GM10266 (cell line): Measurements from ENCODE around the gene PRKAR1A.

Experiments
- DNase-seq: peaks from one replicate; pipeline ENCODE4 v3.0.0; 2012; ENCODE audit errors: extremely low spot score
- CTCF ChIP-seq: IDR thresholded peaks from 2 replicates; pipeline ENCODE4 v1.5.1; 2012; ENCODE audit warnings: mild to moderate bottlenecking, low read depth; ENCODE audit not compliant: control insufficient read depth, insufficient read depth; ENCODE audit errors: missing control alignments

PRKAR1A gene

DNA sequence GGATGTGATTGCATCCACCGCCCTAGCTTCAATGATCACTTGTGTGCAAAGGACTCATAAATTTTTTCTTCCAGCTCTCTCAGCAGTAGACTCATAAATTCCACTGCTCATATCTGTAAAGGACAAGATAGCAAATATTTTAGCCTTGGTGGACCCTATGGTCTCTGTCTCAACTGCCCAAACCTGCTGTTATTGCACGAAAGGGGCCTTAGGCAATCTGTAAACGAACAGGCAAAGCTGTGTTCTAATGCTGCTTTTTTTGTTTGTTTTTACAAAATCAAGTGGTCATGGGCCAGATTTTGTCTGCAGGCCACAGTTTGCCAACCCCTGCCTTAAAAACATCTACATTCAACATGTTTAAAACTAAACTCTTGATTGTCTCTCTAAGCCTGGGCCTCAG is 54.8 kb downstream of the PRKAR1A start:
- DNase-seq, result no peak

DNA sequence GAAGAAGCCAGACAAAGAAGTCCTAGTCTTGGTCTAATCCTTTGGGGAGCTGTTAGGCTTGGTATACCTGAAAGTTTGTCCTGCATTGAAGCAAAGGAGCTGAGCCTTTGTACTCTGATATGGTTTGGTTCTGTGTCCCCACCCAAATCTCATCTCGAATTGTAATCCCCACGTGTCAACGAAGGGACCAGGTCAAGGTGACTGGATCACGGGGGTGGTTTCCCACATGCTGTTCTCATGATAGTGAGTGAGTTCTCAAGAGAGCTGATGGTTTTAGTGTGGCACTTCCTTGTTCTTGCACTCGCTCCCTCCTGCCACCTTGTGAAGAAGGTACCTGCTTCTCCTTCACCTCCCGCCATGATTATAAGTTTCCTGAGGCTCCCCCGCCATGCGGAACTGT is 55.4 kb downstream of the PRKAR1A start:
- TF ChIP-seq CTCF, result no peak
- DNase-seq, result no peak

More for the DNA sequence above, 54.8 kb downstream of the PRKAR1A start:
- TF ChIP-seq CTCF, result no peak

DNA sequence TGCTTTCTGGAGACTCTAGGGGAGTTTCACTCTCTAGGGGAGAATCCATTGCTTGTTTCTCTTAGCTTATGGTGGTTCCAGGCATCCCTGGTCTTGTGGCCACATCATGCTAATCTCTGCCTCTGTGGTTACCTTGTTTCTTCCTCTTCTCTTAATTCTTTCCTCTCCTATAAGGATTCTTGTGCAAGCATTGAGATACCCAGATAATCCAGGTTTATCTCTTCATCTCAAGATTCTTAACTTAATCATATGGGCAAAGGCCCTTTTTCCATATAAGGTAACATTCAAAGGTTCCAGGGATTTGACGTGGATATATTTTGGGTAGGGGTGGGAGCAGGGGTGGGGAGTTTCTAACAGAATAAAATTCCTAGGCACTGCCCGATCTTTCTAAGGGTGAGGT is 56.4 kb downstream of the PRKAR1A start:
- no peak for DNase-seq
- no peak for TF ChIP-seq CTCF

- DNase-seq, result no peak
Observed at GRCh38 chr17:68569346-68569745, 57.1 kb downstream of the PRKAR1A start.

GRCh38 chr17:68570526-68570925 is 58.3 kb downstream of the PRKAR1A start:
- no peak for DNase-seq
- TF ChIP-seq CTCF, result no peak

More at GRCh38 chr17:68569346-68569745, 57.1 kb downstream of the PRKAR1A start:
- TF ChIP-seq CTCF, result no peak

DNA sequence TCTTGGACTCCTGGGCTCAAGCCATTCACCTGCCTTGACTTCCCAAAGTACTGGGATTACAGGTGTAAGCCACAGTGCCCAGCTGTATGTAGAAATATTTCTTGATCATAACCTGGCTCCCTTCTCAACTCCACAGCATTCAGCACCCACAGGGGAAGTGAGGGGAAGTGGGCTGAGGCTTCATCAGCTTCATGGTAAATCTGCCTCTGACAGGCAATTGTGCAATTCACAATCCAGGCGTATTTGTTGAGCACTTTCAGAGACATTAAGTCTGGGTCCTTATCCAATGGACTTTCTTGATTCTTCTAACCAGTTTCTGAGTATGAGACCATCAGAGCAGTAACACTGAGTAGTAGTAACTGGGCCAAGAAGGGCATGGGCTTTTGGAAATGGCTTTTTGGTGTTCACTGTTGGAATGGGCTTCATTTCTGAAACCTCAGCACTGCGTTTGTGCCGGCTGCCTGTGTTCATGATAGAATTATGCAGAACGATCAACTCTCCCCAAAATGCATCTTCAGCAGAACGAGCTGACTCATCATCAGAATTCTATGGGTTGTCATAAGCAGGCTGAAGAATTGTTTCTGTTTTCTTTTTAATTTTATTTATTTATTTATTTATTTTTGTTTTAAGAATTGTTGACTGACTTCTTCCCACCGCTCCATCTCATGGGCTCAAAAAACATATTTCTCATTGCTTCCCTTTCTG is 60.1 kb downstream of the PRKAR1A start:
- no peak for TF ChIP-seq CTCF
- DNase-seq, result no peak

DNA sequence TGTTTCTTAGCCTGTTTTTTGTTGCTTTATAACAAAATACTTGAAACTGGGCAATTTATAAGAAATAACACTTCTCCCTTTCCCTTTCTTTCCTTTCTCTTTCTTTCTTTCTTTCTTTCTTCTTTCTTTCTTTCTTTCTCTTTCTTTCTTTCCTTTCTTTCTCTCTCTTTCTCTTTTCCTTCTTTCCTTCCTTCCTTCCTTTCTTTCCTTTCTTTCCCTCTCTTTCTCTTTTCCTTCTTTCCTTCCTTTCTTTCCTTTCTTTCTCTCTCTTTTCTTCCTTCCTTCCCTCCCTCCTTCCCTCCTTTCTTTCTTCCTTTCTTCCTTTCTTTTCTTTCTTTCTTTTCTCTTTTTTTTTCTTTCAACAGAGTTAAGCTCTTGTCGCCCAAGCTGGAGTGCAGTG is 61.1 kb downstream of the PRKAR1A start:
- no peak for TF ChIP-seq CTCF
- DNase-seq, result no peak
